GM12872 (cell line): ENCODE results near the gene KLK11.

Source experiments
- CTCF ChIP-seq: IDR thresholded peaks from 3 replicates; pipeline ENCODE4 v1.5.1; 2011; ENCODE audit warnings: low read depth, mild to moderate bottlenecking, low read length, moderate library complexity; ENCODE audit not compliant: insufficient read depth

Gene KLK11

GRCh38 chr19:51002542-51003311, 23.7 kb downstream of the KLK11 start:
- no peak for TF ChIP-seq CTCF

- TF ChIP-seq CTCF = no peak
Observed at GRCh38 chr19:51002089-51002532, 24.3 kb downstream of the KLK11 start.

- no peak for TF ChIP-seq CTCF
Observed at GRCh38 chr19:51001515-51001914, 24.9 kb downstream of the KLK11 start, which contains the start of gene KLK8. Gene KLK8 (minus strand): TSS chr19:51001604. CDS start chr19:51001167, 437 bp downstream.

GRCh38 chr19:51000981-51001380, 25.4 kb downstream of the KLK11 start:
- TF ChIP-seq CTCF = no peak

- TF ChIP-seq CTCF = no peak
Observed at GRCh38 chr19:51000426-51000825, 26.0 kb downstream of the KLK11 start.

- TF ChIP-seq CTCF = no peak
Observed at GRCh38 chr19:50998686-50999085, 27.7 kb downstream of the KLK11 start.

GRCh38 chr19:50998061-50998460, 28.4 kb downstream of the KLK11 start:
- no peak for TF ChIP-seq CTCF
